C1 segment of cervical spinal cord (tissue), 14 donors: ENCODE measurements around the gene LRRC52.
"Not testable (repeated sequence)": the region's sequence is repeated elsewhere in the genome, so short reads cannot be mapped to it uniquely, and the experiment has no call there.

Experiments used
- DNase-seq, 14 donors: peaks; one replicate each; lab custom pipeline; 2025; lab: John Stamatoyannopoulos, UW

The LRRC52 gene

GRCh38 chr1:165580931-165581871 is 37.4 kb downstream of the LRRC52 start:
- no peak for DNase-seq

- no peak for DNase-seq
Measured at GRCh38 chr1:165581926-165582325, 38.1 kb downstream of the LRRC52 start.

GRCh38 chr1:165586398-165586797 is 42.6 kb downstream of the LRRC52 start:
- no peak for DNase-seq

DNA sequence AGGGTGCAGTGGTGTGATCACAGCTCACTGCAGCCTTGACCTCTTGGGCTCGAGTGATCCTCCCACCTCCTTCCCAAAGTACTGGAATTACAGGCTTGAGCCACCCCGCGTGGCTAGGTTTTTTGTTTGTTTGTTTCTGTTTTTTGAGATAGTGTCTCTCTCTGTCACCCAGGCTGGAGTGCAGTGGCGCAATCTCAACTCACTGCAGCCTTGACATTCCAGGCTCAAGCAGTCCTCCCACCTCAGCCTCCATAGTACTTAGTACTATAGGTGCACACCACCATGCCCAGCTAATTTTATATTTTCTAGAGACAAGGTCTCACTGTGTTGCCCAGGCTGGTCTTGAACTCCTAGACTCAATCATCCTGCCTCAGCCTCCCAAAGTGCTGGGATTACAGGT is 47.6 kb downstream of the LRRC52 start:
- DNase-seq = not testable (repeated sequence)

- peak in 12 of 14 donors; percentile 2 to 64 (median 33) for DNase-seq
Measured at GRCh38 chr1:165592945-165593823, 49.4 kb downstream of the LRRC52 start.

DNA sequence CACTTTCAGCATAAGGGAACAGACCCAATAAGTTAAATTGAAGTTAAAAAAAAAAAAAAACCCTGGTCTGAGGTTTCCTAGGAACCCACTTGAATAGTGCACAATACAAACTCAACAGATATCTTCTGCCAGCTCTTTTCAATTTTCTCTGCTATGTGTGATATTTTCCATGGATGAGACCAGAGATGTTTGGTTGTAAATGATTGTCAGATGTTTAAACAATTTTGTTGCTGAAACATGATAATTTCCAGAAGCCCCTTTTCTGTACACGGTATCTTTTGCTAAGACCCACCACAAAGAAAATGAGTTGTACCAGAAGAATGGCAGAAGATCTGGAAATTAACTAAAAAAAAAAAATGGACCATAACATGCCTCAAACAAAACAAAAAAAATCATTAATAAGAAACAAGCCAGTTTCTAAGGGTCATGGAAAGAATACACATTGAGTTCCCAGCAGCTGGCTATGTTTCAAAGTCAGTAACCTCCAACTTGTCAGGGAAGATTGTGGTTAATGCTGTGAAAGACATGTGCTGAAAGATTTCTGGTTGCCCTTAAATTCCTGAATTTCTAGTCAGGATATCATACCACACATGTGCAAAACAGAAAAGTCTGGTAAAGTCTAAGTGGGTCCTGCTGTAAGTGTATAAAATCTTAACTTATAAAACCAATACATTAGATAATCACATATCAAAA is 51.6 kb downstream of the LRRC52 start:
- DNase-seq = no peak

GRCh38 chr1:165597883-165598675 is 54.3 kb downstream of the LRRC52 start:
- peak; percentile 63 to 98 (median 90) for DNase-seq

- no peak for DNase-seq
Measured at GRCh38 chr1:165598676-165599059, 54.9 kb downstream of the LRRC52 start.

- peak in 6 of 14 donors; percentile 1 to 34 (median 14) for DNase-seq
Measured at GRCh38 chr1:165600793-165601192, 57.0 kb downstream of the LRRC52 start.

DNA sequence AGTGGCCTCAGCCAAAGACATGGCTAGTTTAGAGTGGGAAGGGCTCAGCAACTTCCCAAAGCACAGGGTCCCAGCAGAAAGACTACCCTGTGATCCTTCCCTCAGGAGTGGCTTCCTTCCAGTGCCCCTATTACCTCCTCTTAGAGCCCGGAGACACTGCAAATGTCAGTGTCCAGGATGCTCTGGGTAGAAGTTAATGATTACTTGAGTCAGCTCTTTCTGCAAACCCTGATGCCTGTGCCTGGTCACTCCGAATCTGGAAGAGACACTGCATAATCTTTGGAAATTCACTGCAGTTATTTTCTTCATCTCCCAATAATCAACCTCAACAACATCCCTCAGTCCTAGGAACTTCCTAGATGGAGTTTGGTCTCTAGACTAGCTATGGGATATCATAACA is 60.0 kb downstream of the LRRC52 start:
- DNase-seq = no peak

DNA sequence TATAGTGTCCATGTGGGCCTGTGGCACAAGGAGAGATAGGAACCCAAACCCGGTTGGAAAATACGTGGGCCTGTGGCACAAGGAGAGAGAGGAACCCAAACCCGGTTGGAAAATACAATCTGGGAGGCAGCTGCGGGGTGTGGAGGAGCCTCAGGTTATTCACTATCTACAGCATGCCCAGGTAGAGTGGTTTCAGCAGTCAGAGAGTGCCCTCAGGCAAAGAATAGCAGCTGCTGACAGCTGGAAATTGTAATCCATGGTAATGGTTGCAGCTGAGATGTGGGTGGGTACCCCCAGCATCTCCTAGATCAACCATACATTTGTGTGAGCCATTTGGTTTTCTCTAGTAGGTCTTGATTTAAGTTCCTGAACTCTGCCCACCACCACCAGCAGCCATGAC is 61.4 kb downstream of the LRRC52 start:
- no peak for DNase-seq

DNA sequence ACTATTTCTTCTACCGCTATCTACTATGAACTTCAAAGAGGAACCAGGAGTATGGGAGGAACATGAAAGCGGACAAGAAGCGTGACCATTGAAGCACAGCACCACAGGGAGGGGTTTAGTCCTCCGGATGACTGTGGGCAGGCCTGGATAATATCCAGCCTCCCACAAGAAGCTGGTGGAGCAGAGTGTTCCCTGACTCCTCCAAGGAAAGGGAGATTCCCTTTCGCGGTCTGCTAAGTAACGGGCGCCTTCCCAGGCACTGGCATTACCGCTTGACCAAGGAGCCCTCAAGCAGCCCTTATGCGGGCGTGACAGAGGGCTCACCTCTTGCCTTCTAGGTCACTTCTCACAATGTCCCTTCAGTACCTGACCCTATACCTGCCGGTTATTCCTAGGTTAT is 62.9 kb downstream of the LRRC52 start:
- not testable (repeated sequence) for DNase-seq

- DNase-seq = no peak
Measured at GRCh38 chr1:165610866-165611265, 67.1 kb downstream of the LRRC52 start.

DNA sequence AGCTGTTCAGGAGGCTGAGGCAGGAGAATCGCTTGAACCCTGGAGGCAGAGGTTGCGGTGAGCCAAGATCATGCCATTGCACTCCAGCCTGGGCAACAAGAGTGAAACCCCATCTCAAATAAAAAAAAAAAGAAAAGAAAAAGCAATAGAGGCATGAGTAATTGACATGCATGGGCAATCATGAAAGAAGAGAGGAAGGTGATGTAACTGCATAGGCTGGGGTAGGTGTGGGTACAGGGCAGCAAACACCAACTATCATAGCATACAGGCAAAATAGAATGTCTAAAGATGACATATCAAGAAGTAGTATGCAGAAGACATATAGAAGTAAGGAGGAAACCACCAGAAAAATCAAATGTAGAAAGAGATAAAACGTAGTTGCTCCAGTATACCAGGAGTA is 68.3 kb downstream of the LRRC52 start:
- no peak for DNase-seq
